Activated B cell treated with CpG ODN at 0.5 μM for 24 hours (primary cell): Measurements from ENCODE around the gene EDNRA. TPM values are rescaled to one million over a fixed set of nuclear protein-coding genes. Genes with fewer than 3 reads are reported as not detected.

Source experiments
- ATAC-seq: fragments of 200-7000 bp; cut with Tn5 transposase; one replicate; pipeline ENCODE4 v1.10.0; 2021; ENCODE audit warnings: low read depth, mild to moderate bottlenecking, moderate library complexity
- CTCF ChIA-PET: fragments of 350-600 bp; sonication (Branson Sonifier 250); formaldehyde crosslinking; loops from one replicate; lab custom pipeline; 2021; ENCODE audit warnings: antibody characterized with exemption; lab: Charles Lee
- POLR2A ChIA-PET: fragments of 350-600 bp; sonication (Branson Sonifier 250); formaldehyde crosslinking; loops from one replicate; lab custom pipeline; 2021; ENCODE audit warnings: antibody characterized with exemption; lab: Charles Lee
- DNase-seq: peaks from one replicate; pipeline ENCODE4 v3.0.0; 2022
- H3K27ac Mint-ChIP-seq: one replicate; pipeline ENCODE4 v1.8.0; 2020; ENCODE audit warnings: mixed read lengths
- H3K27me3 Mint-ChIP-seq: one replicate; pipeline ENCODE4 v1.8.0; 2021; ENCODE audit warnings: mixed read lengths
- H3K36me3 Mint-ChIP-seq: one replicate; pipeline ENCODE4 v1.8.0; 2021; ENCODE audit warnings: low read depth, mixed read lengths
- H3K4me1 Mint-ChIP-seq: one replicate; pipeline ENCODE4 v1.8.0; 2021; ENCODE audit warnings: mixed read lengths
- H3K4me3 Mint-ChIP-seq: one replicate; pipeline ENCODE4 v1.8.0; 2020; ENCODE audit warnings: mild to moderate bottlenecking, mixed read lengths
- H3K9me3 Mint-ChIP-seq: one replicate; pipeline ENCODE4 v1.8.0; 2020; ENCODE audit warnings: mixed read lengths
- CTCF ChIP-seq: fragments of 200-600 bp; IDR thresholded peaks from one replicate; pipeline ENCODE4 v1.8.0; 2022; ENCODE audit warnings: antibody characterized with exemption, mild to moderate bottlenecking
- intact Hi-C: fragments of 100-400 bp; cut with micrococcal nuclease; formaldehyde crosslinking; loops from one replicate; pipeline ENCODE4 v1.15.1; 2024
- total RNA-seq: library from RNA; stranded (reverse); gene quantifications from 2 replicates; pipeline ENCODE4 v1.2.3, GENCODE V29; 2022

The EDNRA gene
- total RNA-seq, 1 donor from 2014 or later = not detected

GRCh38 chr4:147548256-147548655 is 67.4 kb downstream of the EDNRA start:
- intact Hi-C loops = no loop called here
- no peaks in the 10 kb centered on the region for H3K4me1 Mint-ChIP-seq
- ChIA-PET CTCF (no interaction called here), POLR2A (no interaction called here)
- no peak for TF ChIP-seq CTCF
- H3K27ac Mint-ChIP-seq = no peak overlapping the region
- no peaks in the 10 kb centered on the region for H3K36me3 Mint-ChIP-seq
- no peaks in the 10 kb centered on the region for H3K27me3 Mint-ChIP-seq
- peaks cover 12% of the 10 kb centered on the region for H3K9me3 Mint-ChIP-seq
- ATAC-seq (no peak), DNase-seq (no peak)
- H3K4me3 Mint-ChIP-seq = no peak overlapping the region

GRCh38 chr4:147550626-147551246 is 69.8 kb downstream of the EDNRA start:
- intact Hi-C loops = no loop called here
- CTCF ChIA-PET = interaction anchor here (1.1 kb wide), 1 partner anchor 32 kb away, joined by 3 read pairs; no protein-coding TSS in a partner anchor
- Mint-ChIP-seq H3K4me3 (no peak overlapping the region), H3K36me3 (no peaks in the 10 kb centered on the region), H3K9me3 (peaks cover 12% of the 10 kb centered on the region), H3K4me1 (no peaks in the 10 kb centered on the region), H3K27ac (no peak overlapping the region), H3K27me3 (peaks cover 2% of the 10 kb centered on the region)
- DNase-seq (no peak), ATAC-seq (no peak)
- POLR2A ChIA-PET = no interaction called here
- TF ChIP-seq CTCF = no peak

- Mint-ChIP-seq H3K27me3 (no peaks in the 10 kb centered on the region), H3K27ac (no peak overlapping the region), H3K9me3 (no peaks in the 10 kb centered on the region), H3K36me3 (no peaks in the 10 kb centered on the region), H3K4me1 (no peaks in the 10 kb centered on the region), H3K4me3 (no peak overlapping the region)
- TF ChIP-seq CTCF = no peak
- ChIA-PET CTCF (no interaction called here), POLR2A (no interaction called here)
- no peak for ATAC-seq
- intact Hi-C loops = no loop called here
- no peak for DNase-seq
Observed at GRCh38 chr4:147560625-147561024, 79.7 kb downstream of the EDNRA start.

- POLR2A ChIA-PET = no interaction called here
Observed at GRCh38 chr4:147566762-147567161, 85.9 kb downstream of the EDNRA start.

DNA sequence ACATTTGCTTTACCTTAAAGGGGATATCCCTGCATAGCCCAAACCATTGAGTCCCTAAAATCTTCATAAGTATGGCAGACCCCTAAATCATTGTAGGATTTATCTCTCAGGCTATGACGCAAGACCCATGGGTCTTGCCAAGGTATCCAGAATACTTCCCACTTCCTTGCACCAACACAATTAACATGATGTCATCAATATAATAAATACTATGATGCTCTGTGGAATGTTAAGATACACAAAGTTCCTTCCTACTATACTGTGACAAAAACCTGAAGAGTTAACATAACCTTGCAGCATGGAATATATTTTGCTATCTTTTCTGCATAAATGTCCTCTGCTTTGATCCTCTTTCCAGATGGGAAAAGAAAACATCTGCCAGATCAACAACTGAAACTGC is 86.4 kb downstream of the EDNRA start:
- CTCF ChIA-PET = no interaction called here
- ATAC-seq (no peak), DNase-seq (no peak)
- TF ChIP-seq CTCF = no peak
- H3K4me1 Mint-ChIP-seq = no peaks in the 10 kb centered on the region
- no peaks in the 10 kb centered on the region for H3K36me3 Mint-ChIP-seq
- POLR2A ChIA-PET = no interaction called here
- intact Hi-C loops = no loop called here
- H3K27ac Mint-ChIP-seq = no peak overlapping the region
- no peak overlapping the region for H3K4me3 Mint-ChIP-seq
- H3K27me3 Mint-ChIP-seq = peaks cover 4% of the 10 kb centered on the region
- H3K9me3 Mint-ChIP-seq = no peaks in the 10 kb centered on the region

More at GRCh38 chr4:147566762-147567161, 85.9 kb downstream of the EDNRA start:
- no peaks in the 10 kb centered on the region for H3K4me1 Mint-ChIP-seq
- H3K4me3 Mint-ChIP-seq = no peak overlapping the region
- TF ChIP-seq CTCF = no peak
- no peaks in the 10 kb centered on the region for H3K9me3 Mint-ChIP-seq
- no peak for ATAC-seq
- CTCF ChIA-PET = no interaction called here
- no peak overlapping the region for H3K27ac Mint-ChIP-seq
- intact Hi-C loops = no loop called here
- H3K36me3 Mint-ChIP-seq = no peaks in the 10 kb centered on the region
- peaks cover 4% of the 10 kb centered on the region for H3K27me3 Mint-ChIP-seq
- no peak for DNase-seq
